HG03439 (cell line): ENCODE measurements around the gene BAHD1.

ENCODE experiments used
- ATAC-seq: cut with Tn5 transposase; IDR thresholded peaks from one replicate; pipeline ENCODE4 v1.9.1; 2021; ENCODE audit warnings: mild to moderate bottlenecking, moderate library complexity; ENCODE audit not compliant: unreplicated experiment

Gene BAHD1

DNA sequence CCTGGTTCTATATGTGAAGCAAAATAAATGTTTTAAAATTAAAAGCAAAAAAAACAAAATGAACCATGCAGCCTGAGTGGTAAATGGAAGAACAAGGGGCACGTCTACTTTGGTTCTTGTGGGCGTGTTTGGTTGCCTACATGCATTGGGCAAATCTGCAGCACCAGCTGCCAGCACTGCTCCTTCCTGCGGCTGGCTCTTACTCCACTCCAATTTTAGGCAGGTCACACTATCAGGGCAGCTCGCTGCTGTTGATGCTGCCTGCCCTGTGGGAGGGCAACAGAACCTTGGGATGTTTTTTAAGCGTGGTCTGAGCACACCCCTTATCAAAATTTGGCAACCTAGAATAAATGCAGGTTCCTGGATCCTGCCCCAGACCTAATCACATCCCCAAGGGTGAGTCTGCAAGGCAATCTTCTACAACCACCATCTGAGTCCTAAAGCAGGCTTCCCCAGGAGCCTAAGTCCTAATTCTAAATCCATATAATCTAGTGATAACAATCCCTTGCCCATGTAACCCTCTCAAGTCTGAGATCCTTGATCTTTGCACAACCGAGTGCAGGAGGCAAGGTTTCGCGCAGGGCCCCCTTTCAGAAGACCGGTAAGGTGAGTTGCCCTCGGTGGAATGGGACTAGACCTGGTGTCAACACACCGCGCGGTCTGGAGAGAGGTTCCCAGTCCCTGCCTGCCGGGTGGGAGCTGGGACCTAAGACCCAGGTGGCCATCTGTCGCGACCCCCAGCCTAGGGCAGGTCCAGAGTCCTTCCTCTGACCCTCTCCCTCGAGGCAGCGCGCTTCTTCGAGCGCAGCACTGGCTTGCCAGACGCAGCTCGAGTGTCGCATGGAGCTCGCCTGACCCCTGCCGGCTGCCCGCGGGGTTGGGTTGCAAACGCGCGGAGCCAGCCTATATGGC lies 19.3 kb upstream of the BAHD1 start:
- no peak for ATAC-seq

DNA sequence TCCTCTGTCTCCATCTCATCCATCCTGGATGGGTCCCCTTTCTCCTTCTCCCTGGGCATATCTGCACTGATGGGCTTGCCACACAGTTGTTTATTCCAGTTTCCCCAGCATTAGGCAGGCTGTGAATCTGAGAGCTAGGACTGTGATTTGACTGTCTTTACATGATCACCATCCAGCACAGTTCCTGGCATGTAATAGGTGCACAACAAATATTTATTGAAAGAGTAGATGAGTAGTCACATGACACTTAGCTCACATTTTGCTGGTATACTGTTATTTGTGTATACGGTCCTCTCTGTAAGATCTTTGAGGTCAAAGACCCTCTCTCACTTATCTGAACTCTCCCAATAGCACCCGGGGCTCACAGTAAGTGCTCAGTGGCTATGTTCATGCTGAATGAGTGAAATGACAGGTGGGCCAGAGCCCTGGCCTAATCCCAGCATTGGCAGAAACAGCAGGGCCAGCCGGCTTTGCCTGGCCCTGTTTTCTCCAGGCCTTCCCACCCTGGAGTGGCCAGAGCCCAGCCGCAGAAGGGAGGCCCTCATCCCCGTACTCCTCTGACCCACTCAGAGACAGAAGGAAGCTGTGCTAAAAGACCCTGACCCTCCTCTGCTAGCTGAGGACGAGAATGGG lies 16.2 kb upstream of the BAHD1 start:
- ATAC-seq, result no peak

DNA sequence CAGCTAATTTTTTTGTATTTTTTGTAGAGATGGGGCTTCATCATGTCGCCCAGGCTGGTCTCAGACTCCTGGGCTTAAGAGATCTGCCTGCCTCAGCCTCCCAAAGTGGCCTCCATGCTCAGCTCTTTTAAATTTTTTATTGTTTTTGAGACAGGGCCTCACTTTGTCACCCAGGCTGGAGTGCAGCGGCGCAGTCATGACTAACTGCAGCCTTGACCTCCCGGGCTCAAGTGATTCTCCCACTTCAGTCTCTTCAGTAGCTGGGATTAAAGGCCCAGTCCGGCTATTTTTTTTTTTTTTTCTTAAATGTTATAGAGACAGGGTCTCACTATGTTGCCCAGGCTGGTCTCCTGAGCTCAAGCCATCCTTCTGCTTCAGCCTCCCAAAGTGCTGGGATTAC lies 15.1 kb upstream of the BAHD1 start:
- ATAC-seq, result no peak

DNA sequence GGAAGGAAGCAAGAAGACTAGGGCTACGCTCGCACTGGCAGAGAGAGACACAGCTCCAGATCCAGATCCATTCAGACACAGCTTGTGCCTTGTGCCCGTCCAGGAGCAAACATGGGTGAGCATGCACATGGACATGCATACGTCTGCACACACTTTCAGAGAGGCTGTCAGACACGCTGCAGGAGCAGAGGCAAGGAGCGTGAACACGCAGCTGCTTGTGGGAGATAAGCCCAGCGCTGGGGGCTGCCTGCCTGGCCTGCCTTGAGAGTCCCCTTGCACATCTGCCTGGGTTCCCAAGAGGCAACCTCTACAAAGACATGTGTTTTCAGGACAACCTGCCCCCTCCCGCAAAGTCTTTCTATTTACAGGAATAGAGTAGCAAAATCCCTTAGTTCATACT lies 13.6 kb upstream of the BAHD1 start:
- ATAC-seq, result no peak

DNA sequence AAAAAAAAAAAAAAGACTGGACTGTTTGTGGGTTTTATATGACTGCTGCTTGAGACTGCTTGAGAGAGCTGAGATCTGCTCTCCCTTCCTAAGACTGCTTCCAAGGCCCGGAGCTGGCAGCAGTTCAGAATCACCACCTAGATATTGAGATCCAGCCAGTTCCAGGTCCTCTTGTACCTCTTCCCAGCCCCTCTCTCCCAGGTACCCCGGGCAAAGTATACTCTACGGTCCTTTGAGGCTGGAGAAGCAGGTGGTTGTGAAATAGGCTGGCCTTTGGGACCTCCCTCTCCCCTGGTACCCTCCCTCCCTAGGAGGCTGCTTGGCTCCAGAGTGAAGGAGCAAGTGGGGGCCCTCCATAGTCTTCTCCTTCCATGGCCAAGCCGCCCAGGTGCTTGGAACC lies 12.6 kb upstream of the BAHD1 start:
- no peak for ATAC-seq

DNA sequence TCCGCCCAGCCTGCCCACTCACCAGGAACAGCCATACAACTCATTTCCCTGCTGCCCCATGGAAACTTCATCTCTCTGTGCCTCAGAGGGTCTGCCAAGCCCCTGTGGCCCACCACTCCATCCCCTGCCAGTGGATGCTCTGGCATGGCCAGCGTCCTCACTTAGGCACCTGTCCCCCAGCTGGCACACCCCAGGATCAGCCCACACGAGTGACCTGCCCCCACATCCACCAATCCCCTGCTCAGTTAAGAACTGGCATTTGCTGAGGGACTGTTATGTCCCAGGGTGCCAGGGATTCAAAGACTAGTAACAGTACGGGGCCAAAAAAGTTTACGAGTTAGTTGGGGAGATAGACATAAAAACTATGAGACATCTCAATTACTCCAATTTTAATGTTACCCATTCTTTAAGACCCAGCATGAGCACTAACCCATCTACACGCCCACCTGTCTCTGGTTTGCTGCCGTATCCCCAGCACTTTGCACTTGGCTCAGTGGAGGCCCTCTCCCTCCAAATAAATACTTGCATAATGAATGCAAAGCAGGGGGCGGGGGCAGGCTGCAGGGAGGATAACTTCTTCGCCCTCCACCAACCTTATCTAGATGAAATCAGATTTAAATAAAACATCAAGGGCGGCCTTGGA lies 11.6 kb upstream of the BAHD1 start:
- ATAC-seq, result no peak

DNA sequence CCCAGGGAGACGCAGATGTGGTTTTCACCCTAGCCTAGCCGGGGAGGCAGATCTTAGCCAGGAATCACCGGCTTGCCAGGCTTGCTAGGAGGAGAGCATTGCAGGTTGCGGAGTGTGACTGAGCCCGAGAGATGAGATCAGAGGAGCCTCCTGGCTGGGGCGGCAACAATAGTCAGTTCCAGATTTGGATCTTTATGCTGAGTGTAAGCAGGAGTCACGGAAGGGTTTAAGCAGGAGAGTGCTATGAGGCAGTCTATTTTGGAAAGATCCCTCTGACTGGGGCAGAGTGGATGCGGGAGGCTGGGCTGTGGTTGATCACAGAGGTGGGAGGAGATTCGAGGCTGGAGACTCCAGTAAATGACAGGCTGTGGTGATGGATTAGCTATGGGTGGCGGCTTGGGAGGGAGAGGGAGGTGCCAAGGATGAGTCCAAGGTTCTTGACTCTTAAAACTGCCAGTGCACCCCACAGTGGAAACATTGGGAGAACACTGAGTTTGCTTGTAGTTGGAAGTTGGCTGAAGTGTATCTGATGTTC lies 10.4 kb upstream of the BAHD1 start:
- no peak for ATAC-seq

DNA sequence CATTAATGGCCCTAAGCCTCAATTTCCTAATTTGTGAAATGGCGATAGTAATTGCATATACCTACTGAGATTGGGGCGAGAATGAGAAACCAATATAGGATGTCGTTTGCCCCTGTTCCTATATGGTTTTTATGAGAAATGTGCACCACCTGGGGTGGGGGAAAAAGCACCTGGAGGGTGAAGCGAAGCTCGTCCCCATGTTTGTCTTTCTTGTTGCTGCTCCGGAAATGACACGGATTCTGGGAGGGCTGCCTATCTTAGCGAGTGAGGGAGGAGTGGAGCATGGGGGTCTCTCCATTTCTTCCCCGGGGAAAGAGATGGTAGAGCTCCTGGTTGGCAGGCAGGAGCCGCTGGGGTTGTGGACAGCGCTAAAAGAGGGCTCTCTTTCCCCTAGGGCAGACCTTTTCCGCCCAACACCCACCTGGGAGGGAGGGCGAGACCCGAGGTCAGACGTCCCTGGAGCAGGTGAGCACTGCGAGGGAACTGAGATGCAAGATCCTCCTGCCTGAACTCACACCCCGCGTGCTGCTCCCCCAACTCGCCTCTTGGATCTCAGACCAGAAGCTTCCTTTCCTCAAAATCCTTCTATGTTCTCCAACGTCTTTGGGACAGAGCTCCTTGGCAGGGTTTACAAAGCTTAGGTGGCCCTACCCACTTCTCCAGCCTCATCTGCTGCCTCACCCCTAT lies 5.6 kb upstream of the BAHD1 start:
- ATAC-seq, result no peak

DNA sequence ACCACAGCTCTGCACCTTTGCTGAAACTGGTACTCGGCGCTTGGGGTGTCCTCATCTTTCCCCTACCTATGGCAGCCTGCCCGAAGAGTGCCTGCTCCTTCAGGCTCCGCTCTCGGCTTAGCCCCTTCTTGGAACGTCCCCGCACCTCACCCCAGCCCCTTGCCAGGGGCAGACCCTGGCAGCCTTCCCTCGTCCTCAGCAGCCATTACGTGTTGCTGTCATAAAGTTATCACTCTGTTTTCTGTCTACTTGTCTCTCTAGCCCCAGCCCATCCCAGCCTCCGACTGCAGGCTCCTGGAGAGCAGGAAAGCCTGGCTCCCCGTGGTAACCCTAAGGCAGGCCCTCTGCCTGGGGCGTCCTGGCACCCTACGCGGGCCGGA lies 5.1 kb upstream of the BAHD1 start:
- ATAC-seq, result no peak

DNA sequence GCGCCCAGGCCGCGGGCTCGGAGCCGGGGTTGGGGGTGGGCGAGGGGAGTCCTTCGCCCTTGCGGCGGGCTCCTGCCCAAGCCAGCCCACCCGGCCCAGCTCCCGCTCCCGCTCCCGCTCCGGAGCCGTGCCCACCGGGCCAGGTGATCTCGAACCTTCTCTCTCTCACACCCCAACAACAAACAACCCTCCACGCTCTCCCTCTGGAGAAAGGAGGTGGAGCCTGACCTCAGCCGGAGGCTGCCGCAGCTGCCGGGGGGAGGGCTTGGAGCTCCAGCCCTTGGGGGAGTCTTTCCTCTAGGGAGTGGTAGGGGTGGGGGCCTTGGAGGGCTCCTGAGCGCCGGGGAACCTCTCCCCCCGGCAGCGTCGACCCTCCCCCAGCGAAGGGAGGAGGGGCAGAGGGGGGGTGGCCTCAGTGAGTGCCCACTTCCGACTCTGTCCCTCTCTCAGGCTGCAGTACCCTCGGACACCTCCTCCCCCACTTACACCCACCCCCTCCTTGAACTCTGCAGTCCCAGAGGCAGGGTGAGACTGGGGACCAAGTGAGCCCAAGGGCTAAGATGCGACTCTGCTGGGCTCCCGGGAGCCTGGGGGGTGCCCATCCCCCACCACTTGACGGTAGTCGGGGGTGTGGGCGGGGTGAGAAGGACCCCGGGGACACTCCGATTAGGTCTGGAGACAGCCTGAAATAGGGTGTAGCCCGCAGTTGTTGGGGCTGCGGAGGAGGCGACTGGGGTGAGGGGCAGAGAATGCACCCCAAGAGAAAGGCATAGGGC lies 4.4 kb upstream of the BAHD1 start:
- no peak for ATAC-seq

DNA sequence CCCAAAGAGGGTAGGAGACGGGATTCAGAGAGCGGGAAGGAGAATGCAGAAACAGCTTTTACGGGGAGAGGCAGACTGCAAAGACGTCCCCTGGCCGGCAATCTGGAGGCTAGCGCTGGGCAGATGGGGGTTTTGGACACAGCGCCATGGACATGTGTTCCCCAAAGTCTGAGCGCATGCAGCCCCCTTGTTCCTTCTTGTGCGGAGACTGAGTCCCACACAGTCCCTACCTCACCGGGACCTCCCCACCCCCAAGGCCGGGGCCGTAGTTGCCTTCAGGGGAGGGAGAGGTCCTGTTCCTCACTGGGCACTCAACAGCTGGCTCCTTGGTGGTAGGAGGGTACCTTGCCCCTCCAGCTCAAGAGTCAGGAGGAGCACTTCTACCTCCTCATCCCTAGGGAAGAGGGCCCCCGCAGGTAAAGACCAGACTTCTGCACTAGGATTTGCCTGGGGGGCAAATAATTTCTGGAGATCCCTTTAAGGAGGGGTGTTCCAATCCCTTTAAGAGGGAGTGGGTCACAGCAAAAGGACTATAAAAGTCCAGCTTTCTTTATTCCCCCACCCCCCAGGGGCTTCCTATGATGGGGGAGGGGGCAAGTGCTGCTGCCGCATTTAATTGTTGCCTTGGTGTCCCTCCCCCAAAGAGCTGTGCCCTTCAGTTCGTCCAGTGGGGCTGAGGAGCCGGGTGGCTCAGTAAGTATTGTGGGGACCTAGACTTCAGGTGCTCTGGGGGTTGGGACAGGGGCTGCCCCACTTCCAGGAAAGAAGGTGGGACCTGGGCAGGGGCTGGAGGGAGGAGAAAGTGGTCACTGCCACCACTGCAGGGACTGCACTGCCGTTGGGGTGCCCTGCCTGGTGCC lies 3.6 kb upstream of the BAHD1 start:
- no peak for ATAC-seq

DNA sequence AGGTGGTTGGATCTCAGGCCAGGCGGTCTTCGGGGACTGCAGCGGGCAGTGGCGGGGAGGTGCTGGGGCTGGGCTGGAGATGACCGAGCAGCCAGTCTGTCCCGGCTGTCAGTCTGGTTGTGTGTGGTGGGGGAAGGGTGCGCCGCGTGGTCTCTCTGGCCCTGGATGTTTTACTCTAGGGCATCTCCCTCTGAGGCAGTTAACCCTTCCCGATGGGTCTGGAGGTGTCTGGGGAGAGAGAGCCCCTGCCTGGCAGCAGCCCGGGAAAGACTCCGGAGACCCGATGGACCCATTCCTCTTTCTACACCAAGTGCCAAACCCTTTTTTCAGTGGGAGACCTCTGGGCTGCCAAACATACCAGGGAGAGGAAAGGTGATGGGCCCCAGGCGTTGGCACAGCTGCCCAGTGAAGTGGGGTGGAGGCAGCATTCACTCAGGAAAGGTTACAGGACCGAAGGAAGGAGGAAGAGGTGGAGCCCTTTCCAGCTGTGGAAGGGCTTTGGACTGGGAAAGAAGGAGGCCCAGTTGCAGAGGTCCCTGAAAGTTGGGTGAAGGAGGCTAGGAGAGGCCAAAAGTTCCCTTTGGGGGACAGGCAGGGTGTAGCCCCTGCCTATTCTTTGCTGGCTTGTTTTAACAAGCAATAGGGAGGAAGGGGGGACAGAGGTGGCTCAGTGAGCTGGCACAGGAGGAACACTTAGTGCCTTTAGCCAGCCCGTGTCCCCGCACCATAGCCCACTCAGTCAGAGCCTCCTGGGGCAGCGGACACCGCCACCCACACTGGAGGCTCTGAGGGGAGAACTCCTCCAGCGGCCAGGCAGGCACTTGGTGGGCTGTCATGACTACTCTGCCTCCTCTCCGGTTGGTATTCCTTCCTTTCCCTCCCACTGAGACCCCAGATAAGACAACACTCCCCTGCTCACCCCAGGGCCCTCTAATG lies 2.7 kb upstream of the BAHD1 start:
- no peak for ATAC-seq

DNA sequence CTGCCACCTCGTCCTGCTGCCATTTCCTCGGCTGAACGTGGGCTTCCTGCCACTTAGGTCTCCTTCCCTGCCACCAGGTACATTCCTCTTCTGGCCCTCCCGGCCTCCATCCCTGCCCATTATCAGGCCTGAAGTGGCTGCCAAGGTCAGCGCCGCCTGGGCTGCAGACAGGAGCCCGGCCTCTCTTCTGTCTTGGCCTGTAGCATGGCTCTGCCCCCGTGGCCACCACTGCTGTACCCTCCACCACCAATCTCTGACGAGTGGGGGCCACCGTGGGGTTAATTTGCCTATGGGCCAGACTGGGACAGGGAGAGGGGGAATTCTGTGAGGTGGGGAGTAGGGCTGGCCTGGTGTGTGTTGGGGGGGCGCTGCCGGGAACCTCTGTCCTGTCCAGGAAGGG lies 2.0 kb upstream of the BAHD1 start:
- ATAC-seq, result no peak

DNA sequence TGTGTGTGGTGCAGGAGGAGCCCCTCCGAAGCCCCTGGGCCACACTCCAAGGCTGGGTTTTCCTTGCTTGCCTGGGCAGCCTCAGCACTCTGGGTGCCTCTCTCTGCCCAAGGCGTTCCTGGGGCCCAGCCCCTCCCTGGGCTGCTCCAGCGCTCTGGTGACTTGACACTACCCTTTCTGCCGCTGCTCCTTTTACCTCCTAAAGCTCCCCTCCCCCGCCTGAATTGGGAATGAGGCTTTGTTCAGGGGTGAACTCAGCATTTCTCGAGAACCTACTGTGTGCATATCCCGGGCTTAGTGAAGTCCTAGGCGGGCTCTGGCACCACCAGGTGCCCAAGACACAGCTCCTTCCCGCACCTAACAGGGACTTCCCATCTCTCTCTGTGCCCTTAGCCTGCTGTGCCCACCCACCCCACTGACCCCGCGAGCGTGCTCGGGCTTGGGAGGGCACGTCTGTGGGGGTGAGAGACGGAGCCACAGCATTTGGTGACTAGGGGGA lies 1.2 kb upstream of the BAHD1 start:
- no peak for ATAC-seq

DNA sequence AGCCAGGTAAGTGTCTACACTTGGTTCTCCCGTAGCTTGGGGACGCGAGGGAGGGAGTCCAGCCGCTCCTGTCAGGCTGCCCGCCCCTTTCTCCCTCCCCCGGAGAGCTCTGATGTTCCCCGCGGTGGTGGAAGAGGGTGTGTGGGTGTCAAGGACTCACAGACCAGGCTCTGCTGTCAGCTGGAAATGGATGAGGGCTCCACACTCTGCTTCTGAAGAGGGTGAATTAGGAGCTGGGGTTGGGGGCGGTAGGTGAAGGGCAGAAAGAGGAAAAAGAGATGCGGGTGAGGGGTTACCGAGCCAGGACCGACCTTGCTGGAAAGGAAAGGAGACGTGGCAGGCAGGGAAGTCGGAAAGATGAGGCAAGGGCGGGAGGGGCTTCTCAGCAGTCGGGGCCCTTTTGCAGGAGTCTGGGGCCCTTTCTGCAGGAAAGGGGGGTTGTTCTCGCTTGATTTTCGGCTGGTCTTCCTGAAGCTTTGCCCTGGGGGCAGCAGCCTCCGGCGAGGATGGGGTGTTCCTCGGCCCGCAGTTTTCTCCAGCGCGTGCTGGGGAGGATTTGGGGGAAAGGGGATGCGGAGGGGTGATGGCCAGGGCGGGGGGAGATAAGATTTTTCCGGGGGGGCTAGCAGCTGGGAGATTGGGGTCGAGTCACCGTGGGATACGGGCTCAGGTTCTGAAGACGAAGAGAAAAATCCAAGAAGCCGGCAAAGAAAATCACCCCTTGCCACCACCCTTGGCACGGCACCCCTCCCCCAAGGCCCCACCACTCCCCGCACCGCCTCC lies 602 bp upstream of the BAHD1 start:
- ATAC-seq, result no peak

DNA sequence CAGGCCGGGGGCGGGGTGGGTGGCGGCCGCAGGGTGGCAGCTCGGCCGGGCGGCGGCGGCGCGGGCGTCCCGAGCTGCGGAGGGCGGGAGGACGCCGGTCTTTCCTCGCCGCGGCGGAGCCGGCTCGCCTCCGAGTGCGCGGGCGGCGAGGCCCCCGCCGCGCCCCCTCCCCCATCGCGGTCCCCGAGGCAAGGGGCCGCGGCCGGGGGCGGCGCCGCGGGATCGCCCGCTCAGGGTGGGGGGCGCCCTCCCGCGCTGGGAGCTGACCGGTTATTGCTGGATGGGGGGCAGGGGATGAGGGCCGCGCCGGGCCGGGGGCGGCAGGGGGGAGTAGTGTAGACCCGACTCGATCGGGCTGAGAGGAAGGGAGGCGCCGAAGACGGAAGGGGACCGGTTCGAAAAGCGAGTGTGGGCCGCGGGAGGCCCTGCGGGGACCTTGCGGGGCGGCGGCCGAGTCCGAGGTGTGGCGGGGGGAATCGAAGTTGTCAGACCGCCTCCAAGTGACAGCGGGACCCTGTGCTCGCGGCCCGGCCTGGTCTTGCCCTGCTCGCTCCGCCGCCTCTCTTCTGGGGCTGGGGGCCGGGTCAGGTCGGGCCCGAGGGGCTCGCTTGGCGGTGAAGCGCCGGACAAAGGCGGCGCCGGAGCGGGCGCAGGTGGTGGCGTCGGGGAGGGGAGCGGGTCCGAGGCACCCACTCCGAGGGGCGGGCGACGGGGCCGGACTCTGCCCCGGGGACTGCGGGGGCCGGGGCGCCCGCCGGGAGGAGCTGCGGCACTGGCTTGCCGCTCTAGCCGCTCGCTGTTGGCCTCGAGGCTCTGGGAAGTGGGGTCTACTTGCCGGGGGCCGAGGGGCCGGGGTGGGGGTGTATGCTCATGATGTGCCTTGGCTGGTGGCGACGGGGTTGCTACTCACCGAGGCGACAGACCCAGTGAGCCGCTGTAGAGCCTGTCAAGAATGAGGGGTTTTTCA lies 1.1 kb downstream of the BAHD1 start:
- ATAC-seq, result no peak
